HT1080 (cell line): ENCODE results near the gene DPEP3. TPM values are rescaled to one million over a fixed set of nuclear protein-coding genes. Genes with fewer than 3 reads are reported as not detected.
"Not testable (repeated sequence)": the region's sequence is repeated elsewhere in the genome, so short reads cannot be mapped to it uniquely, and the experiment has no call there.

Experiments
- DNase-seq: peaks from one replicate; pipeline ENCODE4 v3.0.0-alpha.2; 2015; ENCODE audit warnings: low read depth
- total RNA-seq: library from RNA; depleted of rRNA; stranded (reverse); fragments of >200 nt; shearing (Covaris generic); gene quantifications from 2 replicates; pipeline ENCODE4 v1.2.3, GENCODE V29; 2014

Gene DPEP3
- total RNA-seq, 1 experiment from 2014 or later: not detected

- no peak for DNase-seq
Observed at GRCh38 chr16:67995423-67995822, 15.1 kb upstream of the DPEP3 start.

DNA sequence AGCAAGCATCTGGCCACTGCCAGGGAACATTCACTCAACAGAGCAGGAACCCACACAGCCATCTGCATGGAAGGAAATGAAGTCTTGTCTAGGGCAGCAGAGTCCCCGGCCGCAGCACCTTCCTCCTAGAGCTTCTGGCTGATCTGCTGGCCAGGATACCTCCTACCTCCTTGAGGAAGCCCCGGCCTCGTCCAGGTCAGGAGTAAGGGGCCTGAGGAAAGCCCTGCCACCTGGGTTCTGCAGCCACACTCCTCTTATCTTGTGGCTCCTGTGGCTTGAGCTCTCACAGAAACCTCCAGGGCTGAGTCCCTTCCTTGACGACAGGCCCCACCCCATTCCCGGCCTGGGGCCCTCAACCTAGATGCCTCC, 13.7 kb upstream of the DPEP3 start:
- not testable (repeated sequence) for DNase-seq

GRCh38 chr16:67993207-67994039, 13.1 kb upstream of the DPEP3 start:
- DNase-seq: peak; percentile 65

- no peak for DNase-seq
Observed at GRCh38 chr16:67992661-67993206, 12.4 kb upstream of the DPEP3 start.

GRCh38 chr16:67990018-67990386, 9.7 kb upstream of the DPEP3 start:
- DNase-seq: no peak

DNA sequence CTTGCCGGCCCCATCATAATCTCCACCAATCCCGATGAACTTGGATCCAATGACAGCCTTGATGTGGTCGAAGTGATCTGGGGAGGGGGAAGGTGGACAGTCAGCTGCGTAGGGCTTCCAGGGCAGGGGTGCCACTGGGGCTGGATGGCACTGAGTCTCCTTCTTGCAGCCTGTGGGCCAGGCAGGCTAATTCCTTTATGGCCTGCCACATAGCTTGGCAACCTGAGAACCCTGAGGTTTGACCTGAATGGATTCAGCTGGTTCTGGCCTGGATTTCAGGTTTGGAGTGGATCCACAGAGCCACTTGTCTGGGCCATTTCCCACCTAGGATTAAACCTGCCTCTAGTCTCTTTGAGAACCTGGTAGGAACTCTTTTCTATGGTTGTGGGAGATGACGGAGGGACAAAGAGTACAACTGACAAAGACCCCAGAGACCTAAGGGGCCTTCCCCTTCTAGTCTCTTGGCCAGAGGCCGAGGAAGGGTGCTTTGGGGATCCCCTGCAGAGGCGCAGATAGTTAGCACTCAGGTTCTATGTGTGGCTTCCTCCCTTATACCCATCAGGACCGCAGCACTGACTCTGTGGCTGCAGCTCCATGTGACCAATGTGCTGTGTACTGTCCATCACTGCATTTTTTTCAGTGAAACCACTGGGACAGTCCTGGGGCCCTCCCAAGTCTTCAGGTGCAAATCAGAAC, 9.2 kb upstream of the DPEP3 start:
- no peak for DNase-seq

GRCh38 chr16:67988675-67989074, 8.4 kb upstream of the DPEP3 start:
- no peak for DNase-seq

- no peak for DNase-seq
Observed at GRCh38 chr16:67987460-67988160, 7.3 kb upstream of the DPEP3 start.

- DNase-seq: no peak
Observed at GRCh38 chr16:67986949-67987348, 6.7 kb upstream of the DPEP3 start.

GRCh38 chr16:67982011-67982696, 1.9 kb upstream of the DPEP3 start:
- DNase-seq: no peak

DNA sequence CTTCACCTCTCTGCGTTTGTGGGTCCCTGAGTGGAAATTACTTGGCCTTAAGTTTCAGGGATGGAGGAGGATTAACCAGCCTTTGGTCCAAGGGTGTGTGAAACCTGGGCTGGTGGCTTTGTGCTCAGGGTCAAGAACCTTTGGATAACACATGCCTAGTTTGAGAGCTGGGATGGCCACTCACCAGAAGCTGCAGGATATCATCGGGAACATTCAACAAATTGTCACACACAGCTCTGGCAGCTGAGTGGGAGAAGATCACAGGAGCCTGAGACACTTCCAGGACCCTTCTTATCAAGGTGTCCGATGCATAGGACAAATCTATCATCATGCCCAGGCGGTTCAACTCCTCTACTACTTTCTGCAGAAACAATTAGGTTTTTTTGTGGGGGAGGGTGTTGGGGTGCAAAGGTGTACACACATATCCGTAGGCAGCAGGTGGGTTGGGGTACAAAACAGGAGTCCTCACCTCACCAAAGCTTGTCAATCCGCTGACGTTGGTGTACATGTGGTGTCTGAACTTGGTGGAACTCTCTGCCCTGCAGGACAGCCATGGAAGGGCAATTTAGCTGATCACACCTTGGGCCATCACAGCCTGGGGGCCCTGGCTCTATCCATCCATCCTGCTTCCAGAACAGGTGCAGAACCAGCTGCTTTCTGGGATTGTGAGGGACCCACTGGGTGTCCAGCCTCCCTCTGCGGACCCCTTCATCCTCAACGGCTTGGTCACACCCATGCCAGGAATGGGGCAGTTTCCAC, 2.7 kb downstream of the DPEP3 start:
- DNase-seq: no peak

- DNase-seq: no peak
Observed at GRCh38 chr16:67977005-67977404, 3.3 kb downstream of the DPEP3 start.

- no peak for DNase-seq
Observed at GRCh38 chr16:67976205-67976604, 4.1 kb downstream of the DPEP3 start.

DNA sequence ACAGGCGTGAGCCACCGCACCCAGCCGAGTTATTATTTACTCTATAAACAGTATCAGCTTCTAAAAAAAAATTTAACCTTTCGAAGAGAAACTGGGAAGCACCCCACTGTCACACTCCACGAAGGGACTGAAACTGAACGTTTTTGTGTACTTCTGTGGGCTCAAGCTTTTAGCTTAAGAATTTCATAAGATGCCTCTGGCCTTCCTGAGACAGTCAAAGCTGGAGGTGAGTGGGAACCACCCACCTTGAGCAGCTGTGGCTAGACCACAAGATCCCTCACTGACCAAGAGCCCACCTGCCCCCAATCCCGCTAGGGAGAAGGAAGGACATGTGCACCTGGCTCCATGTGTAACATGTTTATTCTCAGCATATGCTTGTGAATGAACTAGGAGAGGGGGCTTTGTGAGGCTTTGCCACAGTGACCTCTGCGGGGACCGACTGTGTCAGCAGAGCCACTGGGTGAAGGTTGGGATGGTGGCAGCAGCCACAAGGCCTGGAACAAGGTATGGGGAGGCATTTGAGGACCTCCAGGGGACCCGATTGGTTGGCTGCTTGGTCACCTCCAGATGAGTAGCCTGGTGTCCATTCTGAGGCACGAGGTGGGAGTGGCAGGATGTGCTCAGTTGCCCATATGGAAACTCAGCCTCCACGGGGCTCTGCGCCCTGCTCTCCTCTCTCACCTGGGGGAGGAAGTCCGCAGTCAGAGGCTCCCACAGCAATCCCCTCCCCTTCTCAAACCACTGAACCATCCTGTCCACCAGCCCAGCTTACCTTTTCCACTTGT, 4.8 kb downstream of the DPEP3 start:
- no peak for DNase-seq

GRCh38 chr16:67972285-67972684, 8.0 kb downstream of the DPEP3 start:
- DNase-seq: not testable (repeated sequence)

GRCh38 chr16:67971111-67971510, 9.2 kb downstream of the DPEP3 start:
- no peak for DNase-seq

GRCh38 chr16:67969254-67970039, 10.9 kb downstream of the DPEP3 start:
- DNase-seq: no peak

- DNase-seq: peak; percentile 66
Observed at GRCh38 chr16:67968400-67969253, 11.7 kb downstream of the DPEP3 start, which contains the start of gene SLC12A4. TSS of gene SLC12A4 (minus strand) at chr16:67968637. CDS start at chr16:67968553, 84 bp downstream.
